AG08395 (cell line): Measurements from ENCODE around the gene ACOX2.

Experiments
- DNase-seq: peaks from one replicate; pipeline ENCODE4 v3.0.0; 2012; ENCODE audit warnings: mixed read lengths, low spot score

Gene ACOX2

GRCh38 chr3:58566398-58567250 is 29.6 kb upstream of the ACOX2 start:
- no peak for DNase-seq

GRCh38 chr3:58565621-58566397 is 28.8 kb upstream of the ACOX2 start:
- DNase-seq, result no peak

- DNase-seq, result peak; percentile 86
These were observed 27.6 kb upstream of the ACOX2 start for GRCh38 chr3:58564456-58565160.

GRCh38 chr3:58564054-58564453 is 27.1 kb upstream of the ACOX2 start:
- no peak for DNase-seq

GRCh38 chr3:58563386-58564035 is 26.5 kb upstream of the ACOX2 start:
- DNase-seq, result no peak

GRCh38 chr3:58562498-58562897 is 25.5 kb upstream of the ACOX2 start:
- no peak for DNase-seq

GRCh38 chr3:58560771-58561311 is 23.9 kb upstream of the ACOX2 start:
- peak; percentile 93 for DNase-seq

- DNase-seq, result no peak
These were observed 22.6 kb upstream of the ACOX2 start for GRCh38 chr3:58559586-58559985.

- DNase-seq, result no peak
These were observed 20.5 kb upstream of the ACOX2 start for GRCh38 chr3:58557491-58557890.

GRCh38 chr3:58556761-58557221 is 19.8 kb upstream of the ACOX2 start:
- DNase-seq, result no peak

GRCh38 chr3:58556001-58556400 is 19.0 kb upstream of the ACOX2 start:
- no peak for DNase-seq

- DNase-seq, result no peak
These were observed 18.2 kb upstream of the ACOX2 start for GRCh38 chr3:58555203-58555602.

- DNase-seq, result no peak
These were observed 16.0 kb upstream of the ACOX2 start for GRCh38 chr3:58553003-58553402.

GRCh38 chr3:58551636-58552180 is 14.7 kb upstream of the ACOX2 start:
- no peak for DNase-seq

GRCh38 chr3:58544541-58544940 is 7.6 kb upstream of the ACOX2 start:
- DNase-seq, result no peak

GRCh38 chr3:58540176-58540858 is 3.3 kb upstream of the ACOX2 start:
- no peak for DNase-seq

GRCh38 chr3:58539626-58540025 is 2.6 kb upstream of the ACOX2 start:
- DNase-seq, result no peak

- no peak for DNase-seq
These were observed 667 bp upstream of the ACOX2 start for GRCh38 chr3:58537412-58538301.
